Transverse colon (tissue), 4 donors: ENCODE data around the gene ZNF687. TPM values are rescaled to one million over a fixed set of nuclear protein-coding genes. Genes with fewer than 3 reads are reported as not detected.

ENCODE experiments used
- DNase-seq: peaks from one replicate; pipeline ENCODE4 v3.0.0-alpha.2; 2019
- H3K27ac ChIP-seq, 4 donors: fragments of 200-600 bp; sonication (generic); 2 replicates each; pipeline ENCODE4 v1.5.1; 2016 to 2018; ENCODE audit warnings: inconsistent platforms in 4 of 4
- H3K27me3 ChIP-seq: fragments of 200-600 bp; sonication (generic); 2 replicates; pipeline ENCODE4 v1.5.1; 2017; ENCODE audit warnings: inconsistent platforms
- H3K36me3 ChIP-seq, 4 donors: fragments of 200-600 bp; sonication (generic); 2 replicates each; pipeline ENCODE4 v1.5.1; 2017 to 2019; ENCODE audit warnings: inconsistent platforms in 4 of 4
- H3K4me1 ChIP-seq, 4 donors: fragments of 200-600 bp; sonication (generic); 2 replicates each; pipeline ENCODE4 v1.5.1; 2017 to 2020; ENCODE audit warnings: inconsistent platforms in 4 of 4
- H3K4me3 ChIP-seq, 4 donors: fragments of 200-600 bp; sonication (generic); 1 replicate in 1 of 4; 2 replicates in 3 of 4; pipeline versions ENCODE4 v1.5.1 to v1.6.1; 2017 to 2019; ENCODE audit warnings: inconsistent platforms in 4 of 4
- H3K9me3 ChIP-seq, 2 donors: fragments of 200-600 bp; sonication (generic); 2 replicates each; pipeline ENCODE4 v1.5.1; 2017 to 2019; ENCODE audit warnings: inconsistent platforms in 2 of 2
- EP300 ChIP-seq: sonication (generic); formaldehyde crosslinking; IDR thresholded peaks from one replicate; pipeline ENCODE4 v1.6.1; 2017; ENCODE audit warnings: antibody characterized with exemption, low read depth
- POLR2A ChIP-seq: fragments of 450-650 bp; IDR thresholded peaks from one replicate; pipeline ENCODE4 v1.6.1; 2016; ENCODE audit warnings: antibody characterized with exemption, mild to moderate bottlenecking, moderate library complexity
- POLR2AphosphoS5 ChIP-seq, 3 donors: sonication (generic); formaldehyde crosslinking; IDR thresholded peaks; one replicate each; pipeline ENCODE4 v1.6.1; 2016; ENCODE audit warnings: antibody characterized with exemption in 3 of 3
- WGBS, 2 donors: methylation state at CpG; one replicate each; pipeline ENCODE4 v1.1.5; 2018; ENCODE audit warnings: low coverage in 1 of 2; 5-methylcytosine and 5-hydroxymethylcytosine counted together
- in situ Hi-C, 4 donors: fragments of 200-750 bp; cut with MboI; loops; one replicate each; pipeline versions ENCODE4 v1.15.0 to v1.15.1; 2017; ENCODE audit warnings: low sequenced_read_pairs in 3 of 4, low pct_ligation_motif_present in 1 of 4, low pct_unique_long_range_greater_than_20kb in 1 of 4
- intact Hi-C: fragments of 100-400 bp; cut with DNase I; formaldehyde crosslinking; loops from one replicate; pipeline ENCODE4 v1.15.1; 2023; ENCODE audit warnings: low total_unique reads
- total RNA-seq, 4 donors: library from RNA; depleted of rRNA; stranded (reverse); fragments of >200 nt; gene quantifications; one replicate each; pipeline ENCODE4 v1.1.0, GENCODE V29; 2016
- TF ChIP-seq, protein P1 (sequence below), 5 experiments: fragments of 200-600 bp in 3 of 5; fragments of 450-650 bp in 2 of 5; sonication (generic) in 3 of 5; IDR thresholded peaks; 1 replicate in 2 of 5; 2 replicates in 3 of 5; pipeline ENCODE4 v1.5.1; 2016 to 2017; ENCODE audit warnings: antibody characterized with exemption in 5 of 5, inconsistent platforms in 3 of 5, mild to moderate bottlenecking in 2 of 5, moderate library complexity in 1 of 5

ZNF687 gene
- total RNA-seq, 4 donors from 2014 or later: 24.5 to 41.9 (median 31.5) TPM

DNA sequence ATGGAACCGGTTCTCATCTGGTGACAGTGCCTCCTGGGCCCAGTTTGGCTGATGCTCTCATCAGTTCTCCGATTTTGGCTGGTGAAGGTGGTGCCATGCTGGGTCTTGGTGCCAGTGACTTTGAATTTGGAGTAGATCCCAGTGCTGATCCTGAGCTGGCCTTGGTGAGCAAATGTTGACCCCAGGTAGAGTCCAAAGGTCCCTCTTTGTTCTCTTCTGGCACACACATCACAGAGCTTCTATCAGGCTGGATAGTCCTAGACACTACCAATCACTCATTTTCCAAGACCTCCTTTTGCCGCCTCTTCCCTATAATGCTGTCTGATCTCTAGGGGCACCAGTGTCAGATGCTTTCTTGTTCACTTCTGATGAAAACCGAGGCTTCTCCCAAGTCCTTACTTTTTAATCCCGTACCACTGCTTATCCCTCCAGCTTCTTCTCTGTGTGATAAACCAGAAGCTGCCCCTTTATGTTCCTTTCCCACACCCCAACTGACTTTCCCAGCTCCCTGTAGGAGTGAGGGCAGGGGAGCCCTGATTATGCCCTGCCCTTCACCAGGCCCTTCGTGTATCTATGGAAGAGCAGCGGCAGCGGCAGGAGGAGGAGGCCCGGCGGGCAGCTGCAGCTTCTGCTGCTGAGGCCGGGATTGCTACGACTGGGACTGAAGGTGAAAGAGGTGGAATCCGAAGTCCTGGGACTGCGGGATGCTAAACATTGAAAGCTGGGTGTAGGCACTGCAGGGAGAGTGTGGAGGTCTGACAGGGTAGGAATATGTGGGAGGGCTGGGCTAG, 16.5 kb upstream of the ZNF687 start:
- TF ChIP-seq EP300: no peak
- no peak for TF ChIP-seq POLR2A
- TF ChIP-seq POLR2AphosphoS5 (IDR thresholded peaks at IDR 0.05): no peak
- TF ChIP-seq, protein P1, sequence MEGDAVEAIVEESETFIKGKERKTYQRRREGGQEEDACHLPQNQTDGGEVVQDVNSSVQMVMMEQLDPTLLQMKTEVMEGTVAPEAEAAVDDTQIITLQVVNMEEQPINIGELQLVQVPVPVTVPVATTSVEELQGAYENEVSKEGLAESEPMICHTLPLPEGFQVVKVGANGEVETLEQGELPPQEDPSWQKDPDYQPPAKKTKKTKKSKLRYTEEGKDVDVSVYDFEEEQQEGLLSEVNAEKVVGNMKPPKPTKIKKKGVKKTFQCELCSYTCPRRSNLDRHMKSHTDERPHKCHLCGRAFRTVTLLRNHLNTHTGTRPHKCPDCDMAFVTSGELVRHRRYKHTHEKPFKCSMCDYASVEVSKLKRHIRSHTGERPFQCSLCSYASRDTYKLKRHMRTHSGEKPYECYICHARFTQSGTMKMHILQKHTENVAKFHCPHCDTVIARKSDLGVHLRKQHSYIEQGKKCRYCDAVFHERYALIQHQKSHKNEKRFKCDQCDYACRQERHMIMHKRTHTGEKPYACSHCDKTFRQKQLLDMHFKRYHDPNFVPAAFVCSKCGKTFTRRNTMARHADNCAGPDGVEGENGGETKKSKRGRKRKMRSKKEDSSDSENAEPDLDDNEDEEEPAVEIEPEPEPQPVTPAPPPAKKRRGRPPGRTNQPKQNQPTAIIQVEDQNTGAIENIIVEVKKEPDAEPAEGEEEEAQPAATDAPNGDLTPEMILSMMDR (IDR thresholded peaks at IDR 0.05): no peak
- WGBS, 2 donors: 76 to 85% methylated on average over 6 to 14 of the region's 14 CpGs
- no peaks in the 10 kb centered on the region for H3K9me3 ChIP-seq
- H3K4me1 ChIP-seq: no peaks in the 10 kb centered on the region
- no peak overlapping the region for H3K4me3 ChIP-seq
- in situ Hi-C loops: no loop called here
- intact Hi-C loops: no loop called here
- H3K27ac ChIP-seq: no peak overlapping the region
- peaks cover 0 to 54% (median 23%) of the 10 kb centered on the region in 4 donors for H3K36me3 ChIP-seq
- no peaks in the 10 kb centered on the region for H3K27me3 ChIP-seq
- no peak for DNase-seq

DNA sequence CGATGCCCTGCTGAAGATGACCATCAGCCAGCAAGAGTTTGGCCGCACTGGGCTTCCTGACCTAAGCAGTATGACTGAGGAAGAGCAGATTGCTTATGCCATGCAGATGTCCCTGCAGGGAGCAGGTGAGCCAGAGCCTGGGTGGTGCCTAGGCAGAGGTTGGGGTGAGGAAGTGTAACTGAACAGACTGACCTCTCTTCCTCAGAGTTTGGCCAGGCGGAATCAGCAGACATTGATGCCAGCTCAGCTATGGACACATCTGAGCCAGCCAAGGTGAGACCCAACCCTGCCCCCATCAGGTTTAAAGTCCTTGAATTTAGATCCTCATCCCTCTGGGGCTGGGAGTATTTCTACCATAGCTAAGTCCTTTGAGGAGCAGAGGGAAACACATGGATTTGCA, 15.8 kb upstream of the ZNF687 start:
- Histone ChIP-seq H3K36me3 (peaks cover 0 to 54% (median 23%) of the 10 kb centered on the region in 4 donors), H3K9me3 (no peaks in the 10 kb centered on the region), H3K27ac (no peak overlapping the region), H3K4me1 (no peaks in the 10 kb centered on the region), H3K4me3 (no peak overlapping the region), H3K27me3 (no peaks in the 10 kb centered on the region)
- 100% methylated on average over 3 of the region's 3 CpGs; no CpG with 5 or more reads in 1 of the 2 donors for WGBS, 2 donors
- TF ChIP-seq POLR2AphosphoS5 (IDR thresholded peaks at IDR 0.05): no peak
- in situ Hi-C loops (no loop called here), intact Hi-C loops (no loop called here)
- no peak for DNase-seq

GRCh38 chr1:151266821-151267220, 15.3 kb upstream of the ZNF687 start:
- Histone ChIP-seq H3K9me3 (no peaks in the 10 kb centered on the region), H3K36me3 (peaks cover 0 to 54% (median 23%) of the 10 kb centered on the region in 4 donors), H3K4me1 (no peaks in the 10 kb centered on the region), H3K27me3 (no peaks in the 10 kb centered on the region), H3K27ac (no peak overlapping the region), H3K4me3 (no peak overlapping the region)
- DNase-seq: no peak
- TF ChIP-seq EP300: no peak
- TF ChIP-seq POLR2AphosphoS5 (IDR thresholded peaks at IDR 0.05): no peak
- TF ChIP-seq POLR2A: no peak
- TF ChIP-seq, protein P1 (IDR thresholded peaks at IDR 0.05): no peak
- intact Hi-C loops: no loop called here
- WGBS, 2 donors: 80 to 84% methylated on average over 2 to 8 of the region's 8 CpGs
- in situ Hi-C loops: no loop called here

DNA sequence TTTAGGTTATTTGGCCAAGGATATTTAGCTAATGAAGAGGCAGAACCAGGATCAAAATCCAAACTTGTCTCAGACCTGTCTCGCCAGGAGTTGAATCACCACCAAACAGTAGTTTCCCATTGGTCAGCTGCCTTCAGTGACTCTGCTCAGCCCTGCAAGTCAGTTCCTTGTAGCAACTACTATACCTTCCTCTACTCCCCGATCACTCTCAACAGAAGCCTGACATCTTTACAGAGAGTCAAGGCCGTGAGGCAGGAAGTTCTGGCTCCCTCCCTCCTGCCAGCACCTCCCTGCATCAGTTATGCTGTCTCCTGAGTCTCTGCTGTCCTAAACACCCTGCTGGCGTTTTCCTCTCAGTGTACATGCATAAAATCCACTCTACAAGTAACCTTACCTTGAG, 14.3 kb upstream of the ZNF687 start:
- no peaks in the 10 kb centered on the region for H3K9me3 ChIP-seq
- H3K4me3 ChIP-seq: no peak overlapping the region
- in situ Hi-C loops: no loop called here
- TF ChIP-seq, protein P1 (IDR thresholded peaks at IDR 0.05): no peak
- TF ChIP-seq EP300 (no peak), POLR2A (no peak), POLR2AphosphoS5 (IDR thresholded peaks at IDR 0.05) (no peak)
- H3K27me3 ChIP-seq: no peaks in the 10 kb centered on the region
- no peak overlapping the region for H3K27ac ChIP-seq
- DNase-seq: no peak
- peaks cover 0 to 46% (median 19%) of the 10 kb centered on the region in 4 donors for H3K36me3 ChIP-seq
- no peaks in the 10 kb centered on the region for H3K4me1 ChIP-seq
- intact Hi-C loops: no loop called here
- 70 to 80% methylated on average over 2 to 4 of the region's 4 CpGs for WGBS, 2 donors
